H1 (cell line): ENCODE results near the gene OR1M1. TPM values are rescaled to one million over a fixed set of nuclear protein-coding genes. Genes with fewer than 3 reads are reported as not detected.

Experiments used
- CTCF ChIA-PET: fragments of 300-600 bp; sonication (Branson Sonifier 250); formaldehyde crosslinking; loops from one replicate; lab custom pipeline; 2021; ENCODE audit not compliant: partially characterized antibody; lab: Charles Lee
- POLR2A ChIA-PET: fragments of 300-600 bp; sonication (Branson Sonifier 250); formaldehyde crosslinking; loops from one replicate; lab custom pipeline; 2021; ENCODE audit warnings: inconsistent platforms; ENCODE audit not compliant: partially characterized antibody; lab: Charles Lee
- DNase-seq, 2 experiments: peaks; one replicate each; pipeline versions ENCODE4 v3.0.0 to v3.0.0-alpha.2; 2010 to 2022; ENCODE audit warnings: low spot score in 2 of 2, low read depth in 1 of 2, mixed read lengths in 1 of 2
- FAIRE-seq: peaks from 2 replicates; lab custom pipeline; 2011; peaks lifted over from hg19 to GRCh38; lab: Jason Lieb, UNC
- H2AFZ ChIP-seq: 2 replicates; pipeline ENCODE4 v1.8.1; 2012; ENCODE audit warnings: low read length, inconsistent platforms
- H2AK5ac ChIP-seq: 2 replicates; pipeline ENCODE4 v1.6.1; 2013; ENCODE audit warnings: low read depth, low read length
- H2BK120ac ChIP-seq: replicated peaks from 2 replicates; pipeline ENCODE3; 2013; ENCODE audit warnings: low read depth, low read length, inconsistent platforms
- H2BK12ac ChIP-seq: 2 replicates; pipeline ENCODE4 v1.6.1; 2013; ENCODE audit warnings: low read depth, low read length
- H2BK15ac ChIP-seq: 2 replicates; pipeline ENCODE4 v1.6.1; 2013; ENCODE audit warnings: low read length
- H2BK20ac ChIP-seq: 2 replicates; pipeline ENCODE4 v1.6.1; 2013; ENCODE audit warnings: low read length
- H2BK5ac ChIP-seq: 2 replicates; pipeline ENCODE4 v1.6.1; 2013; ENCODE audit warnings: low read depth, low read length
- H3K14ac ChIP-seq: 2 replicates; pipeline ENCODE4 v1.6.1; 2013; ENCODE audit warnings: inconsistent platforms; ENCODE audit not compliant: insufficient read length
- H3K18ac ChIP-seq: 2 replicates; pipeline ENCODE4 v1.6.1; 2013; ENCODE audit warnings: low read length; ENCODE audit errors: extremely low read depth
- H3K23ac ChIP-seq: 2 replicates; pipeline ENCODE4 v1.6.1; 2013; ENCODE audit warnings: inconsistent platforms; ENCODE audit not compliant: insufficient read length
- H3K23me2 ChIP-seq: 2 replicates; pipeline ENCODE4 v1.6.1; 2013; ENCODE audit warnings: low read depth, low read length
- H3K27ac ChIP-seq: 2 replicates; pipeline ENCODE4 v1.6.1; 2011; ENCODE audit warnings: low read depth, low read length, inconsistent platforms
- H3K27me3 ChIP-seq, 4 experiments: replicated peaks in 1 of 4; 1 replicate in 1 of 4; 2 replicates in 3 of 4; pipeline versions ENCODE4 v1.6.1 to v1.8.1; 2011 to 2013; ENCODE audit warnings: low read length in 3 of 4, mild to moderate bottlenecking in 3 of 4, inconsistent platforms in 2 of 4, mixed read lengths in 2 of 4, moderate library complexity in 1 of 4; ENCODE audit not compliant: control insufficient read depth in 3 of 4, insufficient read depth in 3 of 4; ENCODE audit errors: extremely low read depth in 1 of 4
- H3K36me3 ChIP-seq, 4 experiments: 2 replicates each; pipeline versions ENCODE4 v1.6.1 to v1.8.1; 2011 to 2013; ENCODE audit warnings: mild to moderate bottlenecking in 4 of 4, low read length in 3 of 4, moderate library complexity in 2 of 4, control low read depth in 1 of 4, inconsistent platforms in 1 of 4; ENCODE audit not compliant: insufficient read depth in 4 of 4, control insufficient read depth in 2 of 4
- H3K4ac ChIP-seq: replicated peaks from 2 replicates; pipeline ENCODE3; 2013; ENCODE audit warnings: low read length, low read depth, mixed read lengths, inconsistent platforms; ENCODE audit not compliant: insufficient read length
- H3K4me1 ChIP-seq, 4 experiments: replicated peaks in 1 of 4; 1 replicate in 1 of 4; 2 replicates in 3 of 4; pipeline versions ENCODE4 v1.6.1 to v1.8.1; 2011 to 2013; ENCODE audit warnings: low read length in 3 of 4, inconsistent platforms in 2 of 4, mixed read lengths in 1 of 4; ENCODE audit not compliant: insufficient read depth in 4 of 4, control insufficient read depth in 3 of 4
- H3K4me2 ChIP-seq, 2 experiments: 2 replicates each; pipeline versions ENCODE4 v1.6.1 to v1.8.1; 2011 to 2013; ENCODE audit warnings: low read depth in 2 of 2, low read length in 2 of 2, control low read depth in 1 of 2, inconsistent platforms in 1 of 2, mild to moderate bottlenecking in 1 of 2; ENCODE audit not compliant: insufficient read depth in 1 of 2
- H3K4me3 ChIP-seq, 4 experiments: fragments of 200-600, 300-600 bp in 1 of 4; sonication (generic), shearing (Covaris generic), sonication (Bioruptor Twin) in 1 of 4; 2 replicates each; pipeline versions ENCODE4 v1.5.1 to v1.8.1; 2011 to 2016; ENCODE audit warnings: low read length in 4 of 4, low read depth in 3 of 4, control low read depth in 2 of 4, inconsistent platforms in 2 of 4, mild to moderate bottlenecking in 2 of 4, mixed read lengths in 1 of 4, moderate library complexity in 1 of 4; ENCODE audit not compliant: insufficient read depth in 2 of 4; ENCODE audit errors: extremely low read depth in 1 of 4
- H3K56ac ChIP-seq: replicated peaks from 2 replicates; pipeline ENCODE3; 2013; ENCODE audit warnings: low read depth, mild to moderate bottlenecking, mixed read lengths, low read length, inconsistent platforms; ENCODE audit not compliant: insufficient read length
- H3K79me1 ChIP-seq: 2 replicates; pipeline ENCODE4 v1.6.1; 2013; ENCODE audit warnings: low read depth, low read length, control low read depth
- H3K79me2 ChIP-seq, 2 experiments: 2 replicates each; pipeline versions ENCODE4 v1.6.1 to v1.8.1; 2012 to 2013; ENCODE audit warnings: low read length in 2 of 2, mild to moderate bottlenecking in 2 of 2, inconsistent platforms in 1 of 2; ENCODE audit not compliant: insufficient read depth in 2 of 2, control insufficient read depth in 1 of 2
- H3K9ac ChIP-seq, 4 experiments: replicated peaks in 1 of 4; 1 replicate in 1 of 4; 2 replicates in 3 of 4; pipeline versions ENCODE4 v1.6.1 to v1.8.1; 2011 to 2013; ENCODE audit warnings: low read depth in 3 of 4, low read length in 3 of 4, control low read depth in 2 of 4, mild to moderate bottlenecking in 2 of 4, moderate library complexity in 2 of 4, inconsistent platforms in 1 of 4; ENCODE audit errors: extremely low read depth in 1 of 4
- H3K9me3 ChIP-seq, 2 experiments: 2 replicates each; pipeline versions ENCODE4 v1.6.1 to v1.8.1; 2012 to 2013; ENCODE audit warnings: mild to moderate bottlenecking in 2 of 2, moderate library complexity in 2 of 2, control low read depth in 1 of 2, inconsistent platforms in 1 of 2, low read depth in 1 of 2, low read length in 1 of 2, mixed read lengths in 1 of 2; ENCODE audit not compliant: insufficient read depth in 2 of 2
- H4K20me1 ChIP-seq, 2 experiments: replicated peaks in 1 of 2; 2 replicates each; pipeline versions ENCODE3 to v1.8.1; 2011 to 2013; ENCODE audit warnings: inconsistent platforms in 2 of 2, low read length in 2 of 2, mild to moderate bottlenecking in 1 of 2; ENCODE audit not compliant: insufficient read depth in 2 of 2, control insufficient read depth in 1 of 2
- H4K5ac ChIP-seq: 2 replicates; pipeline ENCODE4 v1.6.1; 2013; ENCODE audit warnings: low read length, low read depth, mixed read lengths, inconsistent platforms; ENCODE audit not compliant: insufficient read length
- H4K8ac ChIP-seq: 2 replicates; pipeline ENCODE4 v1.8.0; 2013; ENCODE audit warnings: mild to moderate bottlenecking, moderate library complexity, low read length, inconsistent platforms; ENCODE audit not compliant: insufficient read depth; ENCODE audit errors: extremely low read depth
- H4K91ac ChIP-seq: replicated peaks from 2 replicates; pipeline ENCODE3; 2013; ENCODE audit warnings: low read length, mixed read lengths, inconsistent platforms; ENCODE audit not compliant: insufficient read length
- CEBPB ChIP-seq: IDR thresholded peaks from 2 replicates; pipeline ENCODE4 v1.6.1; 2012; ENCODE audit warnings: low read depth, low read length
- EGR1 ChIP-seq: IDR thresholded peaks from 2 replicates; pipeline ENCODE4 v1.6.1; 2011; ENCODE audit warnings: low read depth, low read length, borderline replicate concordance
- GABPA ChIP-seq: IDR thresholded peaks from 2 replicates; pipeline ENCODE4 v1.6.1; 2011; ENCODE audit warnings: mild to moderate bottlenecking, low read length, moderate library complexity, borderline replicate concordance; ENCODE audit not compliant: insufficient read depth
- GTF2F1 ChIP-seq: IDR thresholded peaks from 2 replicates; pipeline ENCODE4 v1.6.1; 2012; ENCODE audit warnings: low read depth, low read length, improper control_type of control experiment, borderline replicate concordance
- KDM4A ChIP-seq: IDR thresholded peaks from one replicate; pipeline ENCODE4 v1.7.1; 2012; ENCODE audit warnings: low read depth, mild to moderate bottlenecking, moderate library complexity, low read length, inconsistent platforms; ENCODE audit not compliant: severe bottlenecking
- KDM5A ChIP-seq: fragments of 200-600 bp; IDR thresholded peaks from 2 replicates; pipeline ENCODE4 v1.7.1; 2012; ENCODE audit warnings: mild to moderate bottlenecking, low read length, inconsistent platforms, mixed read lengths
- TBP ChIP-seq: IDR thresholded peaks from 2 replicates; pipeline ENCODE4 v1.6.1; 2011; ENCODE audit warnings: low read depth, low read length, improper control_type of control experiment
- whole genome bisulfite sequencing, 2 experiments: shearing (Covaris generic) in 1 of 2; methylation state at CpG; one replicate each; pipeline versions ENCODE4 v1.1.6 to v1.1.7; 2013 to 2015; ENCODE audit warnings: low lambda C conversion rate in 2 of 2, mixed read lengths in 2 of 2, inconsistent platforms in 1 of 2, low coverage in 1 of 2, missing lambda C conversion rate in 1 of 2; ENCODE audit not compliant: insufficient replicate concordance in 2 of 2, insufficient coverage in 1 of 2, insufficient read length in 1 of 2; ENCODE audit errors: extremely low coverage in 1 of 2, missing lambda C conversion rate in 1 of 2; 5-methylcytosine and 5-hydroxymethylcytosine counted together
- polyA plus RNA-seq, 7 experiments: library from polyadenylated mRNA; depleted of rRNA in 3 of 7; stranded (reverse) in 5 of 7; unstranded in 2 of 7; fragments of >200 nt in 5 of 7; fragments of 200-250 nt in 2 of 7; gene quantifications; 1 replicate in 5 of 7; 2 replicates in 1 of 7; 4 replicates in 1 of 7; pipeline versions ENCODE4 v1.2.1 to v1.2.3, GENCODE V29; 2011 to 2013; ENCODE audit warnings: missing spikeins in 2 of 7, mixed read lengths in 2 of 7
- total RNA-seq: library from RNA; stranded (reverse); fragmentation: NEBNext Ultra II Directional; extraction: Animal tissue kit (Norgen Biotek cat#: 25700); gene quantifications from 2 replicates; pipeline ENCODE4 v1.2.1, GENCODE V29; 2021

OR1M1 gene
- total and polyA plus RNA-seq, 2 of the 8 experiments (the other 6 are each of a cell fraction or from before 2014, with no cell fraction given) = 0.12 TPM; not detected in 1

- no peak overlapping the region for H3K18ac ChIP-seq
- H3K27ac ChIP-seq = no peak overlapping the region
- WGBS, 2 experiments = 83% methylated on average over 5 of the region's 5 CpGs; no CpG with 5 or more reads in 1 of the 2 experiments
- no peaks in the 10 kb centered on the region for H3K4me1 ChIP-seq
- H3K4me3 ChIP-seq = no peak overlapping the region
- no peak overlapping the region for H3K23ac ChIP-seq
- no peak overlapping the region for H3K4ac ChIP-seq
- no peak overlapping the region for H4K91ac ChIP-seq
- no peak overlapping the region for H2AK5ac ChIP-seq
- TF ChIP-seq TBP (no peak), KDM5A (no peak), KDM4A (no peak), EGR1 (no peak), GABPA (no peak), CEBPB (no peak), GTF2F1 (no peak)
- H2BK120ac ChIP-seq = no peak overlapping the region
- ChIA-PET CTCF (interaction anchor here (0.6 to 1.0 kb wide), 4 partner anchors 10 to 524 kb away, joined by 3 to 5 read pairs (median 4); no protein-coding TSS in a partner anchor), POLR2A (interaction anchor here (0.5 kb wide), 1 partner anchor 26 kb away, joined by 3 read pairs; no protein-coding TSS in a partner anchor)
- no peak overlapping the region for H3K56ac ChIP-seq
- no peaks in the 10 kb centered on the region for H3K79me2 ChIP-seq
- H3K79me1 ChIP-seq = no peaks in the 10 kb centered on the region
- no peaks in the 10 kb centered on the region for H4K20me1 ChIP-seq
- no peaks in the 10 kb centered on the region; a peak in 1 of 8 replicates for H3K36me3 ChIP-seq
- H3K27me3 ChIP-seq = no peaks in the 10 kb centered on the region
- H2BK12ac ChIP-seq = no peak overlapping the region
- no peak overlapping the region for H3K9ac ChIP-seq
- no peak overlapping the region for H3K14ac ChIP-seq
- DNase-seq = no peak
- H3K9me3 ChIP-seq = no peaks in the 10 kb centered on the region
- H2BK20ac ChIP-seq = no peak overlapping the region
- H3K23me2 ChIP-seq = no peaks in the 10 kb centered on the region
- no peak overlapping the region for H2AFZ ChIP-seq
- H2BK15ac ChIP-seq = no peak overlapping the region
- H2BK5ac ChIP-seq = no peak overlapping the region
- H3K4me2 ChIP-seq = no peak overlapping the region
- no peak overlapping the region for H4K8ac ChIP-seq
- H4K5ac ChIP-seq = no peak overlapping the region
- FAIRE-seq = no peak
Observed at GRCh38 chr19:9043524-9043923, 43.3 kb upstream of the OR1M1 start.
